Cardiac muscle cell (in vitro differentiated cells and primary cell): ENCODE measurements around the gene SRSF6. TPM values are rescaled to one million over a fixed set of nuclear protein-coding genes. Genes with fewer than 3 reads are reported as not detected.

ENCODE experiments used
- DNase-seq, 2 donors: peaks; one replicate each; pipeline versions ENCODE4 v3.0.0 to v3.0.0-alpha.2; 2010 to 2017; ENCODE audit warnings: low read depth in 1 of 2, low spot score in 1 of 2
- H3K27ac ChIP-seq: fragments of 200-600 bp; sonication (generic); 2 replicates; pipeline ENCODE4 v1.5.1; 2016
- H3K27me3 ChIP-seq: fragments of 200-600 bp; sonication (generic); 2 replicates; pipeline ENCODE4 v1.6.0; 2016; ENCODE audit warnings: control low read depth
- H3K36me3 ChIP-seq: fragments of 200-600 bp; sonication (generic); 2 replicates; pipeline ENCODE4 v1.5.1; 2016; ENCODE audit warnings: control low read depth
- H3K4me1 ChIP-seq: fragments of 200-600 bp; sonication (generic); 2 replicates; pipeline ENCODE4 v1.8.1; 2017; ENCODE audit warnings: low read depth, mild to moderate bottlenecking, mixed run types
- H3K4me3 ChIP-seq: fragments of 200-600 bp; sonication (generic); 2 replicates; pipeline ENCODE4 v1.5.1; 2016; ENCODE audit warnings: mild to moderate bottlenecking
- H3K9me3 ChIP-seq: fragments of 200-600 bp; sonication (generic); 2 replicates; pipeline ENCODE4 v1.5.1; 2017; ENCODE audit warnings: low read depth, mild to moderate bottlenecking, control low read depth
- polyA plus RNA-seq: library from polyadenylated mRNA; unstranded; fragments of >200 nt; fragmentation: Nextera tagmentation; extraction: Ambion mirVana; gene quantifications from 2 replicates; pipeline ENCODE4 v1.2.1, GENCODE V29; 2016
- total RNA-seq: library from RNA; depleted of rRNA; stranded (reverse); fragments of >200 nt; gene quantifications from 2 replicates; pipeline ENCODE4 v1.2.3, GENCODE V29; 2016
- TF ChIP-seq, protein P1 (sequence below): IDR thresholded peaks from 2 replicates; pipeline ENCODE4 v1.5.1; 2012; ENCODE audit warnings: low read depth, mild to moderate bottlenecking, low read length

SRSF6 gene
- total and polyA plus RNA-seq, 2 experiments from 2014 or later, result 56.0 to 60.7 TPM

- DNase-seq, result no peak
- Histone ChIP-seq H3K27ac (no peak overlapping the region), H3K9me3 (no peaks in the 10 kb centered on the region), H3K4me3 (no peak overlapping the region), H3K36me3 (no peaks in the 10 kb centered on the region), H3K27me3 (peaks cover 4% of the 10 kb centered on the region), H3K4me1 (no peaks in the 10 kb centered on the region)
- TF ChIP-seq, protein P1, sequence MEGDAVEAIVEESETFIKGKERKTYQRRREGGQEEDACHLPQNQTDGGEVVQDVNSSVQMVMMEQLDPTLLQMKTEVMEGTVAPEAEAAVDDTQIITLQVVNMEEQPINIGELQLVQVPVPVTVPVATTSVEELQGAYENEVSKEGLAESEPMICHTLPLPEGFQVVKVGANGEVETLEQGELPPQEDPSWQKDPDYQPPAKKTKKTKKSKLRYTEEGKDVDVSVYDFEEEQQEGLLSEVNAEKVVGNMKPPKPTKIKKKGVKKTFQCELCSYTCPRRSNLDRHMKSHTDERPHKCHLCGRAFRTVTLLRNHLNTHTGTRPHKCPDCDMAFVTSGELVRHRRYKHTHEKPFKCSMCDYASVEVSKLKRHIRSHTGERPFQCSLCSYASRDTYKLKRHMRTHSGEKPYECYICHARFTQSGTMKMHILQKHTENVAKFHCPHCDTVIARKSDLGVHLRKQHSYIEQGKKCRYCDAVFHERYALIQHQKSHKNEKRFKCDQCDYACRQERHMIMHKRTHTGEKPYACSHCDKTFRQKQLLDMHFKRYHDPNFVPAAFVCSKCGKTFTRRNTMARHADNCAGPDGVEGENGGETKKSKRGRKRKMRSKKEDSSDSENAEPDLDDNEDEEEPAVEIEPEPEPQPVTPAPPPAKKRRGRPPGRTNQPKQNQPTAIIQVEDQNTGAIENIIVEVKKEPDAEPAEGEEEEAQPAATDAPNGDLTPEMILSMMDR, result no peak
Measured at GRCh38 chr20:43433250-43433854, 24.3 kb upstream of the SRSF6 start.

DNA sequence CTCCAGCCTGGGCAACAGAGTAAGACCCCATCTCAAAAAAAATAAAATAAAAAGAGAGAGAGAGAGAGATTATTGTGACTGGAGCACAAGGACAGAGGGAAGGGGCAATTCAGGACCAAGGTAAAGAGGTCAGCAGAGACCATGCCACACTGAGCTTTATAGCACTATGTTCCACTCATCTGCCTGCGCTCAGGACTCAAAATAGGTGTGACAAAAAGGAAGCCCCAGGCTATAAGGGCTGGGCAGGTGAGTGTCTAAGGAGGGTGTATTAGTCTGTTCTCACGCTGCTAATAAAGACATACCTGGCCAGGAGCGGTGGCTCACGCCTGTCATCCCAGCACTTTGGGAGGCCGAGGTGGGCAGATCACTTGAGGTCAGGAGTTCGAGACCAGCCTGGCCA is 23.1 kb upstream of the SRSF6 start:
- TF ChIP-seq, protein P1, result no peak
- DNase-seq, result no peak
- no peaks in the 10 kb centered on the region for H3K4me1 ChIP-seq
- no peak overlapping the region for H3K27ac ChIP-seq
- no peaks in the 10 kb centered on the region for H3K36me3 ChIP-seq
- no peaks in the 10 kb centered on the region for H3K9me3 ChIP-seq
- H3K4me3 ChIP-seq, result no peak overlapping the region
- peaks cover 4% of the 10 kb centered on the region for H3K27me3 ChIP-seq

DNA sequence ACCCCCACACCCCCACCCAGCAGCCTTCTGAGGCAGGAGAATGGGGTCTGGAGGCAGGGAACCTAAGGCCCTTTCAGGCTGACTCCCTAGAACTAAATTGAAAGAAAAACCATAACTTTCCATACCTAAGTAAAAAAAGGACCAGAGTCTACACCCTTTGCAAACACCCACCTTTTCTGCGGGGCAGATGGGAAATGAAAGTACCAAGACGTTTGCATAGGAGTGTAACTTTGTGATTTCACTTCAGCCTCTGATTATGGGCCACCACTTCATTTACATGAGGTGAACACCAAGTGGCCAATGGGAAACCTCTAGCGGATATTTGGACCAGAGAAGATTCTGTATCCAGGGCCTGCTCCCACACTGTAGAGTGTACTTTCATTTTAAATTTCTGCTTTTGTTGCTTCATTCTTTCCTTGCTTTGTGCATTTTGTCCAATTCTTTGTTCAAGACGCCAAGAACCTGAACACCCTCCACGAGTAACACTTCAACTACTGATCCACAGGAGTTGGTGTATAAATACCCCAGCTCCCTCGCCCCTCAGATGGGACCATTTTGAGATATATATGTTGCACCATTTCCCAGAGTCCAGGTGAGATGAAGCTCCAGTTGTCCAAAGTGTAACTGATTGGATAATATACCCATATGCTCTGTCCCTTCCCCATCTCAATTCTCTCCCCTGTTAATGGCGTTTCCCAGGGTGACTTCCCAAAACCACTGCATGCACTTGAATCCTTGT is 18.9 kb upstream of the SRSF6 start:
- no peak for DNase-seq
- Histone ChIP-seq H3K27ac (no peak overlapping the region), H3K36me3 (no peaks in the 10 kb centered on the region), H3K9me3 (no peaks in the 10 kb centered on the region), H3K27me3 (peaks cover 3% of the 10 kb centered on the region), H3K4me3 (no peak overlapping the region), H3K4me1 (no peaks in the 10 kb centered on the region)
- TF ChIP-seq, protein P1, result no peak

DNA sequence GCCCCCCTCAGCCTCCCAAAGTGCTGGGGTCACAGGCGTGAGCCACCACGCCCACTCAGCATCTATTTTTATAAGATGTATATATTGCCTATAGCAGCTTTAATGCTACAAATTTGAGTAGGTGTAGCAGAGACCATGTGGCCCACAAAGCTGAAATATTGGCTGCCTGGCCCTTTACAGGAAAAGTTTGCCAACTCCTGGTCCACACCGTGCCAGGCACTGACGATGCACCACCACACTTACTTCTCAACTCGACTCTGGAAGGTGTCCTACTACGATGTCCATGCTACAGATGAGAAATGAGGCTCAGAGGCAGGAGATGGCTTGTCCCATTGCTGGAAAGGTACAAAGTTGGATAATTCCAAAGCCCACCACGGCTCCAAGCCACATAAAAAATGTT is 17.2 kb upstream of the SRSF6 start:
- no peaks in the 10 kb centered on the region for H3K36me3 ChIP-seq
- H3K27ac ChIP-seq, result no peak overlapping the region
- no peak for DNase-seq
- no peaks in the 10 kb centered on the region for H3K27me3 ChIP-seq
- TF ChIP-seq, protein P1, result no peak
- no peaks in the 10 kb centered on the region for H3K9me3 ChIP-seq
- no peaks in the 10 kb centered on the region for H3K4me1 ChIP-seq
- no peak overlapping the region for H3K4me3 ChIP-seq

- Histone ChIP-seq H3K36me3 (no peaks in the 10 kb centered on the region), H3K4me3 (no peak overlapping the region), H3K4me1 (no peaks in the 10 kb centered on the region), H3K27ac (no peak overlapping the region), H3K9me3 (no peaks in the 10 kb centered on the region), H3K27me3 (no peaks in the 10 kb centered on the region)
- TF ChIP-seq, protein P1, result peak; percentile 21
- peak in 1 of 2 donors; percentile 44 for DNase-seq
Measured at GRCh38 chr20:43442282-43442880, 15.3 kb upstream of the SRSF6 start.
